Measurements from ENCODE around the gene ARHGAP32.

DNA sequence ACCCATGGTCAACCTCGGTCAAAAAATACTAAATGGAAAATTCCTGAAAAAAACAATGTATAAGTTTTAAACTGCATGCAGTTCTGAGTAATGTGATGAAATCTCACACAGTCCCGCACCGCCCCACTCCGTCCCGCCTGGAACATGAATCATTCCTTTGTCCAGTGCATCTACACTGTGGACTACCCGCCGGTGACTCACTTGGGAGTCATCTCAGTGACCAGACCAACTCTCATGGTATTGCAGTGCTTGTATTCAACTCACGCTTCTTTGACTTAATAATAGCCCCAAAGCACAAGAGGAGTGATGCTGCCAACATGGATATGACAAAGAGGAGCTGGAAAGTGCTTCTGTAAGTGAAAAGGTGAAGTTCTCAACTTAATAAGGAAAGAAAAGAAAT is 48.8 kb downstream of the ARHGAP32 start:
- TF ChIP-seq RAD21 (conservative IDR thresholded peaks at IDR 0.05) (no peak), TAF1 (IDR thresholded peaks at IDR 0.05; ENCODE audit: low read depth) (no peak), EP300 (conservative IDR thresholded peaks at IDR 0.05; ENCODE audit: poor library complexity, severe bottlenecking) (no peak), EZH2 (IDR thresholded peaks at IDR 0.05; ENCODE audit: borderline replicate concordance, insufficient read depth, low read length, poor library complexity, severe bottlenecking) (no peak), POLR2AphosphoS5 (IDR thresholded peaks at IDR 0.05) (no peak), MXI1 (conservative IDR thresholded peaks at IDR 0.05; ENCODE audit: poor library complexity, severe bottlenecking) (no peak)
- TF ChIP-seq, protein P1, sequence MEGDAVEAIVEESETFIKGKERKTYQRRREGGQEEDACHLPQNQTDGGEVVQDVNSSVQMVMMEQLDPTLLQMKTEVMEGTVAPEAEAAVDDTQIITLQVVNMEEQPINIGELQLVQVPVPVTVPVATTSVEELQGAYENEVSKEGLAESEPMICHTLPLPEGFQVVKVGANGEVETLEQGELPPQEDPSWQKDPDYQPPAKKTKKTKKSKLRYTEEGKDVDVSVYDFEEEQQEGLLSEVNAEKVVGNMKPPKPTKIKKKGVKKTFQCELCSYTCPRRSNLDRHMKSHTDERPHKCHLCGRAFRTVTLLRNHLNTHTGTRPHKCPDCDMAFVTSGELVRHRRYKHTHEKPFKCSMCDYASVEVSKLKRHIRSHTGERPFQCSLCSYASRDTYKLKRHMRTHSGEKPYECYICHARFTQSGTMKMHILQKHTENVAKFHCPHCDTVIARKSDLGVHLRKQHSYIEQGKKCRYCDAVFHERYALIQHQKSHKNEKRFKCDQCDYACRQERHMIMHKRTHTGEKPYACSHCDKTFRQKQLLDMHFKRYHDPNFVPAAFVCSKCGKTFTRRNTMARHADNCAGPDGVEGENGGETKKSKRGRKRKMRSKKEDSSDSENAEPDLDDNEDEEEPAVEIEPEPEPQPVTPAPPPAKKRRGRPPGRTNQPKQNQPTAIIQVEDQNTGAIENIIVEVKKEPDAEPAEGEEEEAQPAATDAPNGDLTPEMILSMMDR (IDR thresholded peaks at IDR 0.05; ENCODE audit: poor library complexity, severe bottlenecking), result no peak
- TF ChIP-seq, protein P2, sequence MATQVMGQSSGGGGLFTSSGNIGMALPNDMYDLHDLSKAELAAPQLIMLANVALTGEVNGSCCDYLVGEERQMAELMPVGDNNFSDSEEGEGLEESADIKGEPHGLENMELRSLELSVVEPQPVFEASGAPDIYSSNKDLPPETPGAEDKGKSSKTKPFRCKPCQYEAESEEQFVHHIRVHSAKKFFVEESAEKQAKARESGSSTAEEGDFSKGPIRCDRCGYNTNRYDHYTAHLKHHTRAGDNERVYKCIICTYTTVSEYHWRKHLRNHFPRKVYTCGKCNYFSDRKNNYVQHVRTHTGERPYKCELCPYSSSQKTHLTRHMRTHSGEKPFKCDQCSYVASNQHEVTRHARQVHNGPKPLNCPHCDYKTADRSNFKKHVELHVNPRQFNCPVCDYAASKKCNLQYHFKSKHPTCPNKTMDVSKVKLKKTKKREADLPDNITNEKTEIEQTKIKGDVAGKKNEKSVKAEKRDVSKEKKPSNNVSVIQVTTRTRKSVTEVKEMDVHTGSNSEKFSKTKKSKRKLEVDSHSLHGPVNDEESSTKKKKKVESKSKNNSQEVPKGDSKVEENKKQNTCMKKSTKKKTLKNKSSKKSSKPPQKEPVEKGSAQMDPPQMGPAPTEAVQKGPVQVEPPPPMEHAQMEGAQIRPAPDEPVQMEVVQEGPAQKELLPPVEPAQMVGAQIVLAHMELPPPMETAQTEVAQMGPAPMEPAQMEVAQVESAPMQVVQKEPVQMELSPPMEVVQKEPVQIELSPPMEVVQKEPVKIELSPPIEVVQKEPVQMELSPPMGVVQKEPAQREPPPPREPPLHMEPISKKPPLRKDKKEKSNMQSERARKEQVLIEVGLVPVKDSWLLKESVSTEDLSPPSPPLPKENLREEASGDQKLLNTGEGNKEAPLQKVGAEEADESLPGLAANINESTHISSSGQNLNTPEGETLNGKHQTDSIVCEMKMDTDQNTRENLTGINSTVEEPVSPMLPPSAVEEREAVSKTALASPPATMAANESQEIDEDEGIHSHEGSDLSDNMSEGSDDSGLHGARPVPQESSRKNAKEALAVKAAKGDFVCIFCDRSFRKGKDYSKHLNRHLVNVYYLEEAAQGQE (IDR thresholded peaks at IDR 0.05; ENCODE audit: borderline replicate concordance), result no peak
